GM12892 (cell line): Measurements from ENCODE around the gene PRIMPOL.

Experiments used
- POLR2A ChIP-seq: IDR thresholded peaks from 2 replicates; pipeline ENCODE4 v1.6.1; 2011; ENCODE audit warnings: low read depth, low read length, control low read depth
- POLR2AphosphoS5 ChIP-seq: IDR thresholded peaks from 2 replicates; pipeline ENCODE4 v1.6.1; 2011; ENCODE audit warnings: low read depth, low read length, control low read depth
- TAF1 ChIP-seq: IDR thresholded peaks from 2 replicates; pipeline ENCODE4 v1.6.1; 2011; ENCODE audit warnings: low read depth, mild to moderate bottlenecking, control low read depth, low read length, borderline replicate concordance

- TF ChIP-seq POLR2A (no peak), POLR2AphosphoS5 (no peak), TAF1 (no peak)
These were observed 23.2 kb downstream of the PRIMPOL start for GRCh38 chr4:184672741-184673140.
